ENCODE measurements around the gene C3orf20. TPM values are rescaled to one million over a fixed set of nuclear protein-coding genes. Genes with fewer than 3 reads are reported as not detected.

C3orf20 gene
- total RNA-seq, 1 experiment from 2014 or later = not detected

DNA sequence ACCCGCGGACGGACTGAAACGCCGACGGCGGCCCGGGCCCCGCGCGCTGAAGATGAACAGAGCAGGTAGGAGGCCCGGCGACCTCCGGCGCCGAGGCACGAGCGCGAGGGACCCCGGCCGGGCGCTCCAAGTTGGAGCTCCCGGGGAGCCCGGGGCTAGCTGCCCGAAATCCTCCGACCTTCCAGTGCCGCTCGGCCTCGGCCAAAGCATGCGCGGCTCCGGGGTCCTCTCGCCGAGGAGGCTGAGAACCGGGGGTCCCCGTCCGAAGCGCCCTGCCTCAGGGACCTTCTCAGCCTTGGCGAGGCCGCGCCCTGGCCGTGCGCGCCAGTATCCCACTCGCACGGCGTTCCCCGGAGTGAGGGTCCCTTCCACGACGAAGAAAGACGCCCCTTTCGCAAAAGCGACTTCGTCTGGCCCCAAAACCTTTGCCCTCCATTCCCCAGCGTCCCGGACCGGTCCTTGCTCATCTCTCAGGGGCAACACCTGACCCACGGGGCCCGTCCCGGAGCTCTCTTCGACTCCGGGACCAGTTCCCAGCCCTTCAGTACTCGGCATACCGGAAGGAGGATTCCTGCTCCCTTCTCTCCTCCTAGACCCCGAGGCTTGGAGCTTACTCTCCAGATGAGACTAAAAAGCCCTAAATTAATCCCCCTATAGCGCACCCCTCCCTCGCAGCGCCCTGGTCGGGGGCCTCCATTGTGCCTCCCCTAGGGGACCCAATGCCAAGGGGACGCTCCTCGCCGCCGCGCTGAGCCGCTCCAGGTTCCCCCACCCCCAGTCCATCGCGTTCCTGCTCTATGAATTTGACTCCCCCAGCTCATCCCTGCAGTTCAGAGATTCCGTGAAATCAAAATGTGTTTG is 136.1 kb downstream of the C3orf20 start:
- Histone ChIP-seq H3K9me3 (ENCODE audit: low read length) (no peaks in the 10 kb centered on the region), H3K27me3 (ENCODE audit: low read length) (no peaks in the 10 kb centered on the region), H3K4me2 (ENCODE audit: low read depth, low read length, poor library complexity, severe bottlenecking) (no peak overlapping the region), H3K27ac (ENCODE audit: low read length) (no peak overlapping the region), H3K4me3 (ENCODE audit: low read length) (no peak overlapping the region), H3K4me1 (ENCODE audit: low read length) (no peaks in the 10 kb centered on the region), H3K9ac (ENCODE audit: low read length) (no peak overlapping the region), H3K9me2 (replicated peaks; ENCODE audit: insufficient read depth, low read length) (no peaks in the 10 kb centered on the region), H2AFZ (ENCODE audit: low read length) (no peak overlapping the region), H3K79me2 (ENCODE audit: low read length) (no peaks in the 10 kb centered on the region), H4K20me1 (ENCODE audit: insufficient read depth, low read depth, low read length) (no peaks in the 10 kb centered on the region), H3K36me3 (ENCODE audit: insufficient read depth, low read length) (no peaks in the 10 kb centered on the region)
- DNase-seq = no peak

- no peak overlapping the region for H3K9ac ChIP-seq (ENCODE audit: low read length)
- no peak overlapping the region for H3K27ac ChIP-seq (ENCODE audit: low read length)
- DNase-seq = no peak
- H3K9me2 ChIP-seq (replicated peaks; ENCODE audit: insufficient read depth, low read length) = no peaks in the 10 kb centered on the region
- H3K4me2 ChIP-seq (ENCODE audit: low read depth, low read length, poor library complexity, severe bottlenecking) = no peak overlapping the region
- H3K79me2 ChIP-seq (ENCODE audit: low read length) = no peaks in the 10 kb centered on the region
- no peaks in the 10 kb centered on the region for H3K9me3 ChIP-seq (ENCODE audit: low read length)
- H3K36me3 ChIP-seq (ENCODE audit: insufficient read depth, low read length) = no peaks in the 10 kb centered on the region
- H2AFZ ChIP-seq (ENCODE audit: low read length) = no peak overlapping the region
- no peak overlapping the region for H3K4me3 ChIP-seq (ENCODE audit: low read length)
- no peaks in the 10 kb centered on the region for H4K20me1 ChIP-seq (ENCODE audit: insufficient read depth, low read depth, low read length)
- no peaks in the 10 kb centered on the region for H3K4me1 ChIP-seq (ENCODE audit: low read length)
- no peaks in the 10 kb centered on the region for H3K27me3 ChIP-seq (ENCODE audit: low read length)
These were observed 136.7 kb downstream of the C3orf20 start for GRCh38 chr3:14811684-14812083.

GRCh38 chr3:14812196-14812790 is 137.4 kb downstream of the C3orf20 start:
- no peak for DNase-seq
- Histone ChIP-seq H3K4me3 (ENCODE audit: low read length) (no peak overlapping the region), H3K9me2 (replicated peaks; ENCODE audit: insufficient read depth, low read length) (no peaks in the 10 kb centered on the region), H3K27ac (ENCODE audit: low read length) (no peak overlapping the region), H3K4me1 (ENCODE audit: low read length) (no peaks in the 10 kb centered on the region), H3K9me3 (ENCODE audit: low read length) (no peaks in the 10 kb centered on the region), H2AFZ (ENCODE audit: low read length) (no peak overlapping the region), H3K27me3 (ENCODE audit: low read length) (no peaks in the 10 kb centered on the region), H4K20me1 (ENCODE audit: insufficient read depth, low read depth, low read length) (no peaks in the 10 kb centered on the region), H3K79me2 (ENCODE audit: low read length) (no peaks in the 10 kb centered on the region), H3K4me2 (ENCODE audit: low read depth, low read length, poor library complexity, severe bottlenecking) (no peak overlapping the region), H3K36me3 (ENCODE audit: insufficient read depth, low read length) (no peaks in the 10 kb centered on the region), H3K9ac (ENCODE audit: low read length) (no peak overlapping the region)

DNA sequence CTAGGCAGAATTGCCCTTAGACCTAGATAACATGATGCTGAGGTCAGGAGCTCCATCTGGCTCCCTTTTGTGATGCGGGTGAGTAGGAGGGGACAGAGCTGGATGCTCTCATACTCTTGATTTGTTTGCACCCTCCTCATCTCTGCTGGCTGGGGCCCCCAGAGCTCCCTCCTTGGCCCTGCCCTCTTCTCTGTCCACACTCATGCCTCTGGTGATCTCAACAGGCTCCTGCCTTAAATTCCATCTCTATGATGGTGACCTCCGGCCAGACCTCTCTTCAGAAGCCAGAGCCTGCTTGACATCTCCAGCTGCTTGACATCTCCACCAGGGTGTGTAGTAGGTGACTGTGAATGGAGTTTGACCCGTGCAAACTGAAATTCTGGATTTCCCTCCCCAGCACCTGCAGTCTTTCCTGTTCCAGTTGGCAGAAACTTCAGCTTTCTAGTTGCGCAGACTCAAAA is 139.5 kb downstream of the C3orf20 start:
- Histone ChIP-seq H3K9ac (ENCODE audit: low read length) (no peak overlapping the region), H3K9me2 (replicated peaks; ENCODE audit: insufficient read depth, low read length) (no peaks in the 10 kb centered on the region), H2AFZ (ENCODE audit: low read length) (no peak overlapping the region), H3K9me3 (ENCODE audit: low read length) (no peaks in the 10 kb centered on the region), H3K4me2 (ENCODE audit: low read depth, low read length, poor library complexity, severe bottlenecking) (no peak overlapping the region), H3K36me3 (ENCODE audit: insufficient read depth, low read length) (no peaks in the 10 kb centered on the region), H3K27ac (ENCODE audit: low read length) (no peak overlapping the region), H3K4me1 (ENCODE audit: low read length) (no peaks in the 10 kb centered on the region), H3K4me3 (ENCODE audit: low read length) (no peak overlapping the region), H4K20me1 (ENCODE audit: insufficient read depth, low read depth, low read length) (no peaks in the 10 kb centered on the region), H3K79me2 (ENCODE audit: low read length) (no peaks in the 10 kb centered on the region), H3K27me3 (ENCODE audit: low read length) (no peaks in the 10 kb centered on the region)
- DNase-seq = no peak

DNA sequence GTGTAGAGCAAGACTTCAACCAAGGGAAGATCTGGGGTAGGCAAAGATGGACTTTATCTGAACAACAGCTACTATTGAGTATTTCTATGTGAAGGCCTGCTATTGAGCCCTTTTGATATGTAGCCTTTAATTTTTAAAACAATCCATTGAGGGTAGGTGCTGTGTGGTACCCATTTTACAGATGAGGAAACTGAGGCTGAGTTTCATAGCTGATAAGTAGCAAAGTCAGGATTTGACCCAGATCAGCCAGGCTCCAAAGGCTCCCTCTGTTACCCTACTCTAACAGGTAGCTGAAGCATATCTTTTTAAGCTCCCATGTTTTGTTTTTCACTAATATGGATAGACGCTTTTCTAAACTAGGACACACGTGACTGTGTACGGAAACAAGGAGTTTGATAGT is 141.4 kb downstream of the C3orf20 start:
- H3K27ac ChIP-seq (ENCODE audit: low read length) = no peak overlapping the region
- H3K36me3 ChIP-seq (ENCODE audit: insufficient read depth, low read length) = no peaks in the 10 kb centered on the region
- H2AFZ ChIP-seq (ENCODE audit: low read length) = no peak overlapping the region
- H3K9me3 ChIP-seq (ENCODE audit: low read length) = no peaks in the 10 kb centered on the region
- H3K9me2 ChIP-seq (replicated peaks; ENCODE audit: insufficient read depth, low read length) = no peaks in the 10 kb centered on the region
- no peak for DNase-seq
- no peak overlapping the region for H3K4me3 ChIP-seq (ENCODE audit: low read length)
- no peaks in the 10 kb centered on the region for H3K27me3 ChIP-seq (ENCODE audit: low read length)
- H3K4me2 ChIP-seq (ENCODE audit: low read depth, low read length, poor library complexity, severe bottlenecking) = no peak overlapping the region
- no peaks in the 10 kb centered on the region for H3K79me2 ChIP-seq (ENCODE audit: low read length)
- no peaks in the 10 kb centered on the region for H3K4me1 ChIP-seq (ENCODE audit: low read length)
- H3K9ac ChIP-seq (ENCODE audit: low read length) = no peak overlapping the region
- H4K20me1 ChIP-seq (ENCODE audit: insufficient read depth, low read depth, low read length) = no peaks in the 10 kb centered on the region

DNA sequence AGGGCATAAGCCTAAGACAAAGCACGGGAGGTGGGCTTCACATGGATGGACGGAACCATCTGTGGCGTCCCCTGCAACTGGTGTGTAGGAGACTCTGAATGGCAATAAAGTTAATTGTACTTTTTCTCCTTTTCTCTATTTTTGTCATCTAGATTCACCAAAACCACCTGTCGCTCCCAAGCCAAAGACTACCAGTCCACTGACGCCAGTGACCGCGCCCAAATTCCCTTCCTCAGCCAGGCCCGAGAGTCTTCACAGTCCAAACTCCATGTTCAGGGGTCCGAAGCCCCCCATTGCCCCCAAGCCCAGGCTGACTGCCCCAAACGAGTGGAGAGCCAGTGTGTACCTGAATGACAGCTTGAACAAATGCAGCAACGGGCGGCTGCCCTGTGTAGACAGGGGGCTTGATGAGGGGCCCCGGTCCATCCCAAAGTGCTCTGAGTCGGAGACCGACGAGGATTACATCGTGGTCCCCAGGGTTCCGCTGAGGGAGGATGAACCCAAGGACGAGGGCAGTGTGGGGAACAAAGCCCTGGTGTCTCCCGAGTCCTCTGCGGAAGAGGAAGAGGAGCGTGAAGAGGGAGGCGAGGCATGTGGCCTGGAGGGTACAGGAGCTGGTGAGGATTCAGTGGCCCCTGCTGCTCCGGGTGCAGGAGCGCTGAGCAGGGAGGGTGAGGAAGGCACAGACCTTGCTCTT is 144.0 kb downstream of the C3orf20 start, which contains the start of gene FGD5:
TSS of gene FGD5 (plus strand) at position 159 of the 697 bp plus-strand sequence. CDS start at position 269, 110 bp downstream.
- Histone ChIP-seq H3K27me3 (ENCODE audit: low read length) (no peaks in the 10 kb centered on the region), H2AFZ (ENCODE audit: low read length) (no peak within 1 kb of the TSS), H3K4me3 (ENCODE audit: low read length) (no peak within 1 kb of the TSS), H3K79me2 (ENCODE audit: low read length) (no peaks in the 10 kb centered on the region), H3K9ac (ENCODE audit: low read length) (no peak within 1 kb of the TSS), H3K27ac (ENCODE audit: low read length) (no peak within 1 kb of the TSS), H3K4me2 (ENCODE audit: low read depth, low read length, poor library complexity, severe bottlenecking) (no peak within 1 kb of the TSS), H3K36me3 (ENCODE audit: insufficient read depth, low read length) (no peaks in the 10 kb centered on the region), H4K20me1 (ENCODE audit: insufficient read depth, low read depth, low read length) (no peaks in the 10 kb centered on the region), H3K9me2 (replicated peaks; ENCODE audit: insufficient read depth, low read length) (no peaks in the 10 kb centered on the region), H3K9me3 (ENCODE audit: low read length) (no peaks in the 10 kb centered on the region), H3K4me1 (ENCODE audit: low read length) (no peaks in the 10 kb centered on the region)
- no peak for DNase-seq

DNA sequence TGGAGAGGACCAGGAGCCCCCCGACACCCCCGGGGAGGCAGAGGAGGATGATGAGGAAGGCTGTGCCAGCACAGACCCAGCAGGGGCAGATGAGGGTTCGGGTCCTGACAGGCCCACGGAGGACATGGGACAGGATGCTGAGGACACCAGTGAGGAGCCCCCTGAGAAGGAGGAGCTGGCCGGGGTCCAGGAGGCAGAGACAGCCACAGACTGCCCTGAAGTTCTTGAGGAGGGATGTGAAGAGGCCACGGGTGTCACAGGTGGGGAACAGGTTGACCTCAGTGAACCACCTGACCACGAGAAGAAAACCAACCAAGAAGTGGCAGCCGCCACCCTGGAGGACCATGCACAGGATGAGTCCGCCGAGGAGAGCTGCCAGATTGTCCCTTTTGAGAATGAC is 144.7 kb downstream of the C3orf20 start:
- Histone ChIP-seq H3K4me3 (ENCODE audit: low read length) (no peak overlapping the region), H3K4me2 (ENCODE audit: low read depth, low read length, poor library complexity, severe bottlenecking) (no peak overlapping the region), H3K9me2 (replicated peaks; ENCODE audit: insufficient read depth, low read length) (no peaks in the 10 kb centered on the region), H2AFZ (ENCODE audit: low read length) (no peak overlapping the region), H3K36me3 (ENCODE audit: insufficient read depth, low read length) (no peaks in the 10 kb centered on the region), H3K27me3 (ENCODE audit: low read length) (no peaks in the 10 kb centered on the region), H3K79me2 (ENCODE audit: low read length) (no peaks in the 10 kb centered on the region), H3K4me1 (ENCODE audit: low read length) (no peaks in the 10 kb centered on the region), H3K27ac (ENCODE audit: low read length) (no peak overlapping the region), H3K9ac (ENCODE audit: low read length) (no peak overlapping the region), H3K9me3 (ENCODE audit: low read length) (no peaks in the 10 kb centered on the region), H4K20me1 (ENCODE audit: insufficient read depth, low read depth, low read length) (no peaks in the 10 kb centered on the region)
- no peak for DNase-seq

DNA sequence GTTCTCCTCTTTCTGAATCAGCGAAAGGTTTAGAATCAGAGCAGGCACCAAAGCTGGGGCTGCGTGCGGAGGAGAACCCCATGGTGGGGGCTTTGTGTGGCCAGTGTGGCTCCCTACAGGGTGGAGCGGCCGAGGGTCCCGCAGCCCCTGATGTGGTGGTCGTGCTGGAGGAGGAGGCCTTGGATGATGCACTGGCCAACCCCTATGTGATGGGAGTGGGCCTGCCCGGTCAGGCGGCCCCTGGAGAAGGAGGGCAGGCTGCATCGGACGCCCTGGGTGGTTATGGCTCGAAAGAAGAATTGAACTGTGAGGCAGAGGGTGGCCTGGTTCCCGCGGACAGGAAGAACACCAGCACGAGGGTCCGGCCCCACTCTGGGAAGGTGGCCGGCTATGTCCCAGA is 145.2 kb downstream of the C3orf20 start:
- Histone ChIP-seq H3K79me2 (ENCODE audit: low read length) (no peaks in the 10 kb centered on the region), H3K9me2 (replicated peaks; ENCODE audit: insufficient read depth, low read length) (no peaks in the 10 kb centered on the region), H2AFZ (ENCODE audit: low read length) (no peak overlapping the region), H4K20me1 (ENCODE audit: insufficient read depth, low read depth, low read length) (no peaks in the 10 kb centered on the region), H3K4me3 (ENCODE audit: low read length) (no peak overlapping the region), H3K36me3 (ENCODE audit: insufficient read depth, low read length) (no peaks in the 10 kb centered on the region), H3K27me3 (ENCODE audit: low read length) (no peaks in the 10 kb centered on the region), H3K4me1 (ENCODE audit: low read length) (no peaks in the 10 kb centered on the region), H3K4me2 (ENCODE audit: low read depth, low read length, poor library complexity, severe bottlenecking) (no peak overlapping the region), H3K27ac (ENCODE audit: low read length) (no peak overlapping the region), H3K9me3 (ENCODE audit: low read length) (no peaks in the 10 kb centered on the region), H3K9ac (ENCODE audit: low read length) (no peak overlapping the region)
- no peak for DNase-seq

All from Karpas-422 (cell line).